ENCODE measurements around the gene TBC1D22A.

DNA sequence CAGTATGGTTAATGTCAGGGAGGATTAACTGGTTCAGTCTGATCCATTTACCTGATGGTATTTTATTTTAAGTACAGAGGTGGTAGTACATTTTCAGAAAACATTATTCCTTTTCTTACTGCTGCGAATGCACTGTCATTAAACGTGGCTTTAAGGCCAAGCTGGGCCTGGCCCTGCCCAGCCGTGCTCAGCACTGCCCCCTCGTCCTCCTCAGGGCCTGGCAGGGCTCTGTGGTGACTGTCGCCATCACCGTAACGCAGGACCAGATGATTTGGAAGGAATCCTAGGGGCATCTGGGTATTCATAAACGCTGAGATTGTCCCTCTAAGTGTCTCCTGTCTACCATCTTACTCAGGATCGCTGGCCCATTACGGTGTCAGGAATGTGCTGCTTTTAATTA, 302.0 kb downstream of the TBC1D22A start:
- TF ChIP-seq, protein P1, sequence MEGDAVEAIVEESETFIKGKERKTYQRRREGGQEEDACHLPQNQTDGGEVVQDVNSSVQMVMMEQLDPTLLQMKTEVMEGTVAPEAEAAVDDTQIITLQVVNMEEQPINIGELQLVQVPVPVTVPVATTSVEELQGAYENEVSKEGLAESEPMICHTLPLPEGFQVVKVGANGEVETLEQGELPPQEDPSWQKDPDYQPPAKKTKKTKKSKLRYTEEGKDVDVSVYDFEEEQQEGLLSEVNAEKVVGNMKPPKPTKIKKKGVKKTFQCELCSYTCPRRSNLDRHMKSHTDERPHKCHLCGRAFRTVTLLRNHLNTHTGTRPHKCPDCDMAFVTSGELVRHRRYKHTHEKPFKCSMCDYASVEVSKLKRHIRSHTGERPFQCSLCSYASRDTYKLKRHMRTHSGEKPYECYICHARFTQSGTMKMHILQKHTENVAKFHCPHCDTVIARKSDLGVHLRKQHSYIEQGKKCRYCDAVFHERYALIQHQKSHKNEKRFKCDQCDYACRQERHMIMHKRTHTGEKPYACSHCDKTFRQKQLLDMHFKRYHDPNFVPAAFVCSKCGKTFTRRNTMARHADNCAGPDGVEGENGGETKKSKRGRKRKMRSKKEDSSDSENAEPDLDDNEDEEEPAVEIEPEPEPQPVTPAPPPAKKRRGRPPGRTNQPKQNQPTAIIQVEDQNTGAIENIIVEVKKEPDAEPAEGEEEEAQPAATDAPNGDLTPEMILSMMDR (optimal IDR thresholded peaks at IDR 0.05 in 1 of 3, IDR thresholded peaks at IDR 0.05 in 1 of 3, conservative IDR thresholded peaks at IDR 0.05 in 1 of 3; ENCODE audit: extremely low read depth in 1 of 3, insufficient read depth in 2 of 3, low read length in 3 of 3) = no peak
- TF ChIP-seq EZH2 (IDR thresholded peaks at IDR 0.05; ENCODE audit: low read length) = no peak

Data from keratinocyte (primary cell).